Fibroblast of lung (primary cell): ENCODE results near the gene IPO11. TPM values are rescaled to one million over a fixed set of nuclear protein-coding genes. Genes with fewer than 3 reads are reported as not detected.

Source experiments
- DNase-seq, 2 donors: peaks; one replicate each; pipeline versions ENCODE4 v3.0.0 to v3.0.0-alpha.2; 2010; ENCODE audit warnings: low read depth in 2 of 2
- H2AFZ ChIP-seq: 2 replicates; pipeline ENCODE4 v1.5.1; 2012; ENCODE audit warnings: low read length, control low read depth, inconsistent platforms
- H3K27ac ChIP-seq: 2 replicates; pipeline ENCODE4 v1.5.1; 2011; ENCODE audit warnings: low read length, control low read depth; ENCODE audit not compliant: insufficient read depth
- H3K27me3 ChIP-seq: 2 replicates; pipeline ENCODE4 v1.5.1; 2011; ENCODE audit warnings: mild to moderate bottlenecking, low read length; ENCODE audit not compliant: control insufficient read depth, insufficient read depth
- H3K36me3 ChIP-seq: 2 replicates; pipeline ENCODE4 v1.5.1; 2011; ENCODE audit warnings: low read length; ENCODE audit not compliant: control insufficient read depth, insufficient read depth
- H3K4me1 ChIP-seq: 2 replicates; pipeline ENCODE4 v1.5.1; 2011; ENCODE audit warnings: low read length; ENCODE audit not compliant: control insufficient read depth, insufficient read depth; ENCODE audit errors: extremely low read depth
- H3K4me2 ChIP-seq: 2 replicates; pipeline ENCODE4 v1.5.1; 2011; ENCODE audit warnings: low read length, control low read depth; ENCODE audit not compliant: insufficient read depth; ENCODE audit errors: extremely low read depth
- H3K4me3 ChIP-seq, 4 experiments: fragments of 200-600 bp in 1 of 4; sonication (generic) in 1 of 4; replicated peaks in 1 of 4; 2 replicates each; pipeline ENCODE4 v1.5.1; 2011 to 2016; ENCODE audit warnings: low read length in 4 of 4, low read depth in 3 of 4, mild to moderate bottlenecking in 3 of 4, control low read depth in 2 of 4, inconsistent platforms in 1 of 4, mixed read lengths in 1 of 4; ENCODE audit not compliant: insufficient read depth in 1 of 4; ENCODE audit errors: control extremely low read depth in 1 of 4
- H3K79me2 ChIP-seq: 2 replicates; pipeline ENCODE4 v1.5.1; 2012; ENCODE audit warnings: mild to moderate bottlenecking, low read length, inconsistent platforms; ENCODE audit not compliant: control insufficient read depth, insufficient read depth
- H3K9ac ChIP-seq: 2 replicates; pipeline ENCODE4 v1.5.1; 2011; ENCODE audit warnings: mild to moderate bottlenecking, low read length, control low read depth; ENCODE audit not compliant: insufficient read depth
- H3K9me3 ChIP-seq: 2 replicates; pipeline ENCODE4 v1.5.1; 2012; ENCODE audit warnings: low read depth, low read length; ENCODE audit not compliant: control insufficient read depth, insufficient read depth
- H4K20me1 ChIP-seq: 2 replicates; pipeline ENCODE4 v1.5.1; 2011; ENCODE audit warnings: low read length; ENCODE audit not compliant: control insufficient read depth, insufficient read depth; ENCODE audit errors: extremely low read depth
- CTCF ChIP-seq, 2 donors: IDR thresholded peaks in 1 of 2; conservative IDR thresholded peaks in 1 of 2; 1 replicate in 1 of 2; 2 replicates in 1 of 2; pipeline ENCODE4 v1.5.1; 2011 to 2012; ENCODE audit warnings: low read length in 2 of 2, control low read depth in 1 of 2, inconsistent platforms in 1 of 2, low read depth in 1 of 2, mild to moderate bottlenecking in 1 of 2
- EZH2 ChIP-seq: IDR thresholded peaks from 2 replicates; pipeline ENCODE4 v1.5.1; 2012; ENCODE audit warnings: low read length, control low read depth, mild to moderate bottlenecking; ENCODE audit errors: missing control alignments
- polyA plus RNA-seq, 2 donors: library from polyadenylated mRNA; depleted of rRNA in 1 of 2; stranded (reverse) in 1 of 2; unstranded in 1 of 2; fragments of >200 nt; gene quantifications; 2 replicates each; pipeline ENCODE4 v1.2.1, GENCODE V29; 2011 to 2012; ENCODE audit warnings: missing spikeins in 1 of 2
- total RNA-seq: library from RNA; depleted of rRNA; stranded (reverse); fragments of >200 nt; gene quantifications from 2 replicates; pipeline ENCODE4 v1.2.1, GENCODE V29; 2014

Gene IPO11
- total and polyA plus RNA-seq, 2 donors (not counting 1 experiment from before 2014, with no cell fraction given) = 19.9 to 28.2 TPM

GRCh38 chr5:62494772-62495171 is 82.2 kb downstream of the IPO11 start:
- H4K20me1 ChIP-seq = no peaks in the 10 kb centered on the region
- no peak for DNase-seq
- no peak overlapping the region for H3K9ac ChIP-seq
- H3K79me2 ChIP-seq = no peaks in the 10 kb centered on the region
- no peak overlapping the region for H3K4me3 ChIP-seq
- no peaks in the 10 kb centered on the region for H3K27me3 ChIP-seq
- H3K27ac ChIP-seq = no peak overlapping the region
- H3K9me3 ChIP-seq = no peaks in the 10 kb centered on the region
- H2AFZ ChIP-seq = no peak overlapping the region
- no peak for TF ChIP-seq CTCF (conservative IDR thresholded peaks at IDR 0.05 in 1 of 2, IDR thresholded peaks at IDR 0.05 in 1 of 2; ENCODE audit: low read depth in 1 of 2, low read length in 2 of 2)
- TF ChIP-seq EZH2 = no peak
- no peaks in the 10 kb centered on the region for H3K36me3 ChIP-seq
- no peaks in the 10 kb centered on the region for H3K4me1 ChIP-seq
- H3K4me2 ChIP-seq = no peak overlapping the region

- H4K20me1 ChIP-seq = no peaks in the 10 kb centered on the region
- no peaks in the 10 kb centered on the region for H3K36me3 ChIP-seq
- no peak overlapping the region for H3K4me2 ChIP-seq
- H2AFZ ChIP-seq = no peak overlapping the region
- H3K27ac ChIP-seq = no peak overlapping the region
- no peak overlapping the region for H3K9ac ChIP-seq
- TF ChIP-seq EZH2 = no peak
- no peak for TF ChIP-seq CTCF (conservative IDR thresholded peaks at IDR 0.05 in 1 of 2, IDR thresholded peaks at IDR 0.05 in 1 of 2; ENCODE audit: low read depth in 1 of 2, low read length in 2 of 2)
- H3K4me1 ChIP-seq = no peaks in the 10 kb centered on the region
- no peaks in the 10 kb centered on the region for H3K27me3 ChIP-seq
- H3K9me3 ChIP-seq = no peaks in the 10 kb centered on the region
- no peaks in the 10 kb centered on the region for H3K79me2 ChIP-seq
- no peak overlapping the region for H3K4me3 ChIP-seq
- DNase-seq = no peak
These were observed 84.3 kb downstream of the IPO11 start for GRCh38 chr5:62496876-62497275.

GRCh38 chr5:62498961-62499360 is 86.4 kb downstream of the IPO11 start:
- DNase-seq = no peak
- H3K79me2 ChIP-seq = no peaks in the 10 kb centered on the region
- no peaks in the 10 kb centered on the region for H3K27me3 ChIP-seq
- no peak overlapping the region for H3K9ac ChIP-seq
- H3K36me3 ChIP-seq = no peaks in the 10 kb centered on the region
- H3K9me3 ChIP-seq = no peaks in the 10 kb centered on the region
- H3K4me2 ChIP-seq = no peak overlapping the region
- no peaks in the 10 kb centered on the region for H4K20me1 ChIP-seq
- H3K4me1 ChIP-seq = no peaks in the 10 kb centered on the region
- H2AFZ ChIP-seq = no peak overlapping the region
- no peak overlapping the region for H3K27ac ChIP-seq
- TF ChIP-seq CTCF (conservative IDR thresholded peaks at IDR 0.05 in 1 of 2, IDR thresholded peaks at IDR 0.05 in 1 of 2; ENCODE audit: low read depth in 1 of 2, low read length in 2 of 2) (no peak), EZH2 (no peak)
- H3K4me3 ChIP-seq = no peak overlapping the region
